Right renal cortex interstitium (tissue), 3 donors: ENCODE results near the gene WDR4. TPM values are rescaled to one million over a fixed set of nuclear protein-coding genes. Genes with fewer than 3 reads are reported as not detected.
"Not testable (repeated sequence)": the region's sequence is repeated elsewhere in the genome, so short reads cannot be mapped to it uniquely, and the experiment has no call there.

Experiments
- DNase-seq, 3 donors: peaks; one replicate each; pipeline ENCODE4 v3.0.0-alpha.2; 2013; ENCODE audit warnings: low read depth in 3 of 3, low spot score in 2 of 3
- polyA plus RNA-seq, 3 donors: library from polyadenylated mRNA; unstranded; fragments of 120-200 nt; gene quantifications; one replicate each; pipeline ENCODE4 v1.2.1, GENCODE V29; 2013; ENCODE audit not compliant: insufficient read length in 3 of 3

Gene WDR4
- polyA plus RNA-seq, 3 donors = 7.9 to 10.0 (median 10.0) TPM

GRCh38 chr21:42854246-42855010 is 24.9 kb downstream of the WDR4 start:
- DNase-seq = no peak

GRCh38 chr21:42853621-42854020 is 25.7 kb downstream of the WDR4 start:
- no peak for DNase-seq

DNA sequence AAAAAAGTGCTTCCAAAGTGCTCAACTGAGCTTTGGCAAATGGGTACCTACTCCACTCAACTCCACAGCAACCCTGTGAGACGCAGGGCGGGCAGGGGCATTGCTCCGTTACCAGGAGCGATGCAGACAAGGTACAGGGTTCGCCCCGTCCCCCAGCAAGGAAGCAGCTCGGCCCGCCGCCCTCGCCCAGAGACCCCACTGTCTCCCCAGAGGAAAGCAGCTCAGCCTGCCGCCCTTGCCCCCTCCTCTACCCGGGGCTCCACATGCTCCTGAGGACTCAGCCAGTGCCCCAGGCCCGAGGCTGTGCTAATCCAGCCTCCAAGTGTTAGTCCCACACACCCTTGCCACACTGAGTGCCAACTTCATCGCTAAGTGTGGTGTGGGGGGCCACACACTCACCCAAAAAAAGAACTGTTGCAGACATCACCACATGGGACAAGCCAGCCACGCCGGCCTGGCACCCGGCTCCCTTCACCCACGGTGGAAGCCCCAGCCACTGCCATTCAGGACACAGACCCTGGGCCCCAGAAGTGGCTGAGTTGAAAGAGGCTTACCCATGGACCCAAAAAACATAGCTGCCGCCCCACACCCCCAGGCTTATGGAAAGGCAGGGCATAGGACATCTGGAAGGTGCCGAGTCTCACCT is 26.3 kb downstream of the WDR4 start:
- DNase-seq = no peak

GRCh38 chr21:42851812-42852665 is 27.3 kb downstream of the WDR4 start:
- no peak for DNase-seq

- DNase-seq = no peak
These were observed 28.4 kb downstream of the WDR4 start for GRCh38 chr21:42850866-42851391.

DNA sequence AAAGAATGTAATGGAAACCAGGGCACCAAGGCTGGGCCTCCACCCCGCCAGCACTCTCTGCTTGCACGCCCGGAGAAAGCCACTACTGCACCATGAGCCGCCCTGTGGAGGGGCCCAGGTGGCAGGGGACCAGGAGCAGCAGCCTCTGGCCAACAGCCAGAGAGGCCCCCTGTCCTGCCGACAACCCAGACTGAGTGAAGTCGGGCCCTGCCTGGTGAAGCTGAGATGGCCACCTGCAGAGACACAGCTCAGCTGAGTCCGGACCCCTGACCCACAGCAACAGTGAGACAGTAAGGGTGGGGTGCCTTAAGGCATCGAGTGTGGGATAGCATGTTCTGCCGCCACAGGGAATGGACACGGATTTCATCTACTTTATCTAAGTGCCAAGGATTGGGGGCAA is 28.9 kb downstream of the WDR4 start:
- DNase-seq = no peak

GRCh38 chr21:42849759-42850412 is 29.5 kb downstream of the WDR4 start:
- no peak for DNase-seq

DNA sequence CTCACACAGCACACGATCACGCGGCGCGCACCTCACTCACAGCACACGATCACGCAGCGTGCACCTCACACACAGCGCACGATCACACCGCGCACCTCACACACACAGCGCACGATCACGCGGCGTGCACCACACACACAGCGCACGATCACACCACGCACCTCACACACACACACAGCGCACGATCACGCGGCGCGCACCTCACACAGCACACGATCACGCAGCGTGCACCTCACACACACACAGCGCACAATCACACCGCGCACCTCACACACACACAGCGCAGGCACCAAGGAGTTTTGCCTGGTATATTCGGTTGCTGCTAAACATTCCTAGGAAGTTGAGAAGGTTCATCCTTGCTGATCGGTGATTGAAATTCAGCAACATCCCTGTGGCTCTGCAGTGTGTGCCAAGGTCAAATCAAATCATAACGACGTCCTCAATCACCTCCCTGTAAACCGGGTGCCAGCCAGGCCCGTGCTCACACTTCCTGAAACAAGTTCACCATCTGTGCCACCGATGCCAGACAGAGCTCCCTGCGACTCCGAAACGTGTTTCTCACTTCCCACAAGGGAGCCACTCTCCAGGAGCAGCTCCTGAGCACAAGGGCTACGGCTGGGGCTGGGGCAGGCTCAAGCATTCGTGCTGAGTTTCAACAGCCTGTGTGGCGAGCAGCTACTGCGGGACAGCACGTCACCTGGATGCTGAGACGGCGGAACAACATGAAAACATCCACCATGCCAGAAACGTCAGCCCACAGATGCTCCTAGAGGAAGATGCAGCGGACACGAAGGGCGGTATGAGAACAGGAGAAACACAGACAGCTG is 30.2 kb downstream of the WDR4 start:
- DNase-seq = no peak

DNA sequence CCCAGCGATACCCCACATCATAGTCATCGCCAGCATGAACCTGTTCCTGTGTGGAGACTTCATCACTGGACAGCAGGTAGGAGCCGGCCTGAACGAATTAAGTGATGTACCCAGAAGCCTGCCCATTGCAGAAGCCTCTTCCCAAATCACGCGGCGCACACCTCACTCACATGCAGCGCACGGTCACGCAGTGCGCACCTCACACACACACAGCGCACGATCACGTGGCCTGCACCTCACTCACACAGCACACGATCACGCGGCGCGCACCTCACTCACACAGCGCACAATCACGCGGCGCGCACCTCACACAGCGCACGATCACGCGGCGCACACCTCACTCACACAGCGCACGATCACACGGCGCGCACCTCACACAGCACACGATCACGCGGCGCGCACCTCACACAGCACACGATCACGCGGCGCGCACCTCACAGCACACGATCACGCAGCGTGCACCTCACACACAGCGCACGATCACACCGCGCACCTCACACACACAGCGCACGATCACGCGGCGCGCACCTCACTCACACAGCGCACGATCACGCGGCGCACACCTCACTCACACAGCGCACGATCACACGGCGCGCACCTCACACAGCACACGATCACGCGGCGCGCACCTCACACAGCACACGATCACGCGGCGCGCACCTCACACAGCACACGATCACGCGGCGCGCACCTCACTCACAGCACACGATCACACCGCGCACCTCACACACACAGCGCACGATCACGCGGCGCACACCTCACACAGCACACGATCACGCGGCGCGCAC is 31.0 kb downstream of the WDR4 start:
- DNase-seq = not testable (repeated sequence)

GRCh38 chr21:42847726-42848125 is 31.6 kb downstream of the WDR4 start:
- DNase-seq = no peak

DNA sequence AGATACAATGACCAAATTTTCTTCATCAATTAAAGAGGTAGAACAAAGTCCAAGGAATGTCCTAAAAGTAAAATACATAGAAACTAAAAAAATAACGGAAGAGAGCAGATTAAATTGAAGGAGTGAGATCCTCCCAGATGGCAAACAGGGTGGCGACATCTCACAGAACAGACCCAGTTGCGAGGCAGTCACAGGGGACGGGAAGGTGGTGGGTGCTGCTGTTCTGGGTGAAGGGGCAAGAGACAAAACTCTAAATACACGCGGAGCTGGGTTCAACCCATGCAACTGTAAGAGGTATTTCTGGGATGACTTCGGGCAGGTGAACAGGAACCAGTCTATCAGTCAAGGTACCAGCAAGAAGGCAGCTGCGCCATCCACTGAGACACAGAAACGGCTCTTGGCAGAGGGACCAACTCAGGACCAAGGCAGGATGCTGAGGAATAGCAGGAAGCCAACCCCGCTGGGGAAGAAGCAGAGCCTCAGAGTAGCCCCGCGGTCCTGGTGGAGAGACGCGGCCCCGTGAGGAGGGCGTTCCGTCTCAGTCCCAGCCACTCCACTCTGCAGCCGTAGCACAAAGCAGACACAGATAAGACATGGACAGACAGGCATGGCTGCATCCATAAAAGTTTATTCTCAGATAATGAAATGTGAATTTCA is 32.2 kb downstream of the WDR4 start:
- no peak for DNase-seq

DNA sequence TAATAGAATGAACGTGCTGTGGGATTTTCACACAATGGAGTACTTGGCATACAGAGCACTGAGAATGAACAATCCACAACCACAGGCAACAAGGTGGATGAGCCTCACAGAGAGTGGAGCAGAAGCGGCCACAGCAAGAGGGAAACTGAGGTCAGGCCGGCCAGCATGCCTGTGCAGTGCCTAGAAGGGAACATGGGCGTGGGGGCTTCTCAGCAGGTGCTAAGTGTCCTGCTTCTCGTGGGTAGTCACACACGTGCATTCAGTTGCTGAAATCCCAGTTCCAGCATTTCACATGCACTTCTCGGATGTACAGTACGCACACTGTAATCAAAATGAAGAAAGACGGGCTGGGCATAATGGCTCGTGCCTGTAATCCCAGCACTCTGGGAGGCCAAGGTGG is 33.1 kb downstream of the WDR4 start:
- no peak for DNase-seq

- DNase-seq = no peak
These were observed 33.9 kb downstream of the WDR4 start for GRCh38 chr21:42845296-42845965.

GRCh38 chr21:42844411-42845113 is 34.8 kb downstream of the WDR4 start:
- no peak for DNase-seq

- no peak for DNase-seq
These were observed 36.3 kb downstream of the WDR4 start for GRCh38 chr21:42843056-42843455.

GRCh38 chr21:42841916-42842655 is 37.3 kb downstream of the WDR4 start:
- DNase-seq = not testable (repeated sequence)
